Endothelial cell of umbilical vein (primary cell): ENCODE results near the gene TEP1. TPM values are rescaled to one million over a fixed set of nuclear protein-coding genes. Genes with fewer than 3 reads are reported as not detected.

ENCODE experiments used
- BruUV-seq: library from RNA; stranded (reverse); fragments of 400-500 nt; replicated peaks from 2 replicates; lab custom pipeline; 2021; lab: Mats Ljungman, UMichigan
- CTCF ChIA-PET: fragments of 300-600, 350-600 bp; sonication (Branson Sonifier 250); formaldehyde crosslinking; loops from one replicate; lab custom pipeline; 2021; ENCODE audit warnings: antibody characterized with exemption, inconsistent platforms; lab: Charles Lee
- POLR2A ChIA-PET: fragments of 300-600, 350-600 bp; sonication (Branson Sonifier 250); formaldehyde crosslinking; loops from one replicate; lab custom pipeline; 2021; ENCODE audit warnings: antibody characterized with exemption, inconsistent platforms; lab: Charles Lee
- DNase-seq: peaks from one replicate; pipeline ENCODE4 v3.0.0-alpha.2; 2011; ENCODE audit warnings: low read depth, low spot score
- FAIRE-seq: peaks from 2 replicates; lab custom pipeline; 2011; peaks lifted over from hg19 to GRCh38; lab: Jason Lieb, UNC
- H2AFZ ChIP-seq: 2 replicates; pipeline ENCODE4 v1.6.0; 2012; ENCODE audit warnings: low read depth, low read length, control low read depth, inconsistent platforms
- H3K27ac ChIP-seq: 2 replicates; pipeline ENCODE4 v1.5.1; 2011; ENCODE audit warnings: low read depth, mild to moderate bottlenecking, control low read depth, low read length, moderate library complexity; ENCODE audit not compliant: insufficient read depth
- H3K27me3 ChIP-seq, 2 experiments: 2 replicates each; pipeline versions ENCODE4 v1.6.0 to v1.6.1; 2011; ENCODE audit warnings: low read length in 2 of 2, mixed read lengths in 1 of 2; ENCODE audit not compliant: control insufficient read depth in 2 of 2, insufficient read depth in 2 of 2
- H3K36me3 ChIP-seq, 2 experiments: 2 replicates in 1 of 2; 3 replicates in 1 of 2; pipeline ENCODE4 v1.5.1; 2011; ENCODE audit warnings: low read length in 2 of 2, mild to moderate bottlenecking in 1 of 2, moderate library complexity in 1 of 2; ENCODE audit not compliant: control insufficient read depth in 2 of 2, insufficient read depth in 2 of 2; ENCODE audit errors: extremely low read depth in 1 of 2
- H3K4me1 ChIP-seq: 3 replicates; pipeline ENCODE4 v1.5.1; 2011; ENCODE audit warnings: mild to moderate bottlenecking, low read length; ENCODE audit not compliant: control insufficient read depth, insufficient read depth; ENCODE audit errors: extremely low read depth
- H3K4me2 ChIP-seq: 2 replicates; pipeline ENCODE4 v1.6.1; 2011; ENCODE audit warnings: low read length, control low read depth, mixed read lengths; ENCODE audit not compliant: insufficient read depth
- H3K4me3 ChIP-seq, 3 experiments: fragments of 200-600 bp in 1 of 3; sonication (generic), shearing (Covaris generic) in 1 of 3; replicated peaks in 1 of 3; 2 replicates each; pipeline ENCODE4 v1.5.1; 2011 to 2016; ENCODE audit warnings: control low read depth in 3 of 3, low read length in 3 of 3, mild to moderate bottlenecking in 2 of 3, inconsistent platforms in 1 of 3, low read depth in 1 of 3, moderate library complexity in 1 of 3; ENCODE audit not compliant: insufficient read depth in 1 of 3
- H3K79me2 ChIP-seq: 2 replicates; pipeline ENCODE4 v1.6.0; 2012; ENCODE audit warnings: low read length, inconsistent platforms; ENCODE audit not compliant: control insufficient read depth, insufficient read depth
- H3K9ac ChIP-seq: replicated peaks from 2 replicates; pipeline ENCODE3; 2011; ENCODE audit warnings: low read length, control low read depth; ENCODE audit not compliant: insufficient read depth; ENCODE audit errors: extremely low read depth
- H3K9me1 ChIP-seq: replicated peaks from 3 replicates; pipeline ENCODE4 v1.6.0; 2011; ENCODE audit warnings: mild to moderate bottlenecking, low read length; ENCODE audit not compliant: control insufficient read depth, insufficient read depth; ENCODE audit errors: extremely low read depth
- H3K9me3 ChIP-seq: replicated peaks from 2 replicates; pipeline ENCODE4 v1.5.1; 2012; ENCODE audit warnings: low read length, inconsistent platforms; ENCODE audit not compliant: control insufficient read depth, insufficient read depth
- H4K20me1 ChIP-seq: replicated peaks from 2 replicates; pipeline ENCODE3; 2011; ENCODE audit warnings: mild to moderate bottlenecking, low read length; ENCODE audit not compliant: control insufficient read depth, insufficient read depth; ENCODE audit errors: extremely low read depth
- EZH2 ChIP-seq: IDR thresholded peaks from 2 replicates; pipeline ENCODE4 v1.6.1; 2012; ENCODE audit warnings: borderline replicate concordance, low read depth, mild to moderate bottlenecking, moderate library complexity, low read length, inconsistent platforms; ENCODE audit not compliant: severe bottlenecking
- FOS ChIP-seq: IDR thresholded peaks from 2 replicates; pipeline ENCODE4 v1.6.1; 2011; ENCODE audit warnings: mild to moderate bottlenecking, low read length, moderate library complexity, borderline replicate concordance; ENCODE audit not compliant: insufficient read depth
- GATA2 ChIP-seq: IDR thresholded peaks from 2 replicates; pipeline ENCODE4 v1.7.0; 2011; ENCODE audit warnings: low read depth, mild to moderate bottlenecking, moderate library complexity, mixed read lengths, low read length; ENCODE audit not compliant: insufficient read length, insufficient read depth
- JUN ChIP-seq: IDR thresholded peaks from 2 replicates; pipeline ENCODE4 v1.6.1; 2011; ENCODE audit warnings: borderline replicate concordance, low read depth; ENCODE audit not compliant: insufficient read length, insufficient read depth
- MAX ChIP-seq: IDR thresholded peaks from 2 replicates; pipeline ENCODE4 v1.6.1; 2011; ENCODE audit not compliant: insufficient read depth, insufficient read length
- MYC ChIP-seq: IDR thresholded peaks from one replicate; pipeline ENCODE4 v1.6.1; 2011; ENCODE audit warnings: mild to moderate bottlenecking, low read depth, low read length
- POLR2A ChIP-seq: IDR thresholded peaks from 2 replicates; pipeline ENCODE4 v1.6.1; 2012; ENCODE audit warnings: low read depth, mild to moderate bottlenecking, control low read depth, low read length
- POLR2AphosphoS5 ChIP-seq: IDR thresholded peaks from 2 replicates; pipeline ENCODE4 v1.6.1; 2012; ENCODE audit warnings: low read depth, mild to moderate bottlenecking, control low read depth, low read length, moderate library complexity; ENCODE audit not compliant: insufficient read depth
- dilution Hi-C: fragments of 300-500 bp; cut with MboI; formaldehyde crosslinking; loops from one replicate; pipeline ENCODE4 v1.15.0; 2019; ENCODE audit warnings: low sequenced_read_pairs; ENCODE audit not compliant: extremely low pct_ligation_motif_present
- intact Hi-C: fragments of 100-400 bp; cut with micrococcal nuclease; formaldehyde crosslinking; loops from one replicate; pipeline ENCODE4 v1.10.0; 2022
- polyA plus RNA-seq, 4 experiments: library from polyadenylated mRNA; depleted of rRNA in 3 of 4; stranded (reverse) in 3 of 4; unstranded in 1 of 4; fragments of >200 nt; gene quantifications; 2 replicates each; pipeline versions ENCODE4 v1.2.1 to v1.2.3, GENCODE V29; 2011 to 2012; ENCODE audit warnings: missing spikeins in 1 of 4
- total RNA-seq: library from RNA; stranded (reverse); gene quantifications from 2 replicates; pipeline ENCODE4 v1.2.3, GENCODE V29; 2021
- TF ChIP-seq, protein P1 (sequence below), 2 donors: IDR thresholded peaks; 1 replicate in 1 of 2; 2 replicates in 1 of 2; pipeline ENCODE4 v1.5.1; 2011; ENCODE audit warnings: low read length in 2 of 2, mild to moderate bottlenecking in 2 of 2, moderate library complexity in 2 of 2, control low read depth in 1 of 2, inconsistent platforms in 1 of 2, low read depth in 1 of 2; ENCODE audit not compliant: insufficient read depth in 1 of 2; ENCODE audit errors: extremely low read depth in 1 of 2

Gene TEP1
- total and polyA plus RNA-seq, 2 donors (not counting 3 experiments of a cell fraction or from before 2014, with no cell fraction given), result 19.6 to 44.6 TPM

GRCh38 chr14:20384886-20385285 is 28.4 kb downstream of the TEP1 start:
- no peaks in the 10 kb centered on the region for H3K9me1 ChIP-seq
- no peaks in the 10 kb centered on the region for H3K79me2 ChIP-seq
- no peak overlapping the region for H2AFZ ChIP-seq
- H3K9me3 ChIP-seq, result no peaks in the 10 kb centered on the region
- no peak overlapping the region for H3K4me3 ChIP-seq
- FAIRE-seq, result no peak
- TF ChIP-seq, protein P1, sequence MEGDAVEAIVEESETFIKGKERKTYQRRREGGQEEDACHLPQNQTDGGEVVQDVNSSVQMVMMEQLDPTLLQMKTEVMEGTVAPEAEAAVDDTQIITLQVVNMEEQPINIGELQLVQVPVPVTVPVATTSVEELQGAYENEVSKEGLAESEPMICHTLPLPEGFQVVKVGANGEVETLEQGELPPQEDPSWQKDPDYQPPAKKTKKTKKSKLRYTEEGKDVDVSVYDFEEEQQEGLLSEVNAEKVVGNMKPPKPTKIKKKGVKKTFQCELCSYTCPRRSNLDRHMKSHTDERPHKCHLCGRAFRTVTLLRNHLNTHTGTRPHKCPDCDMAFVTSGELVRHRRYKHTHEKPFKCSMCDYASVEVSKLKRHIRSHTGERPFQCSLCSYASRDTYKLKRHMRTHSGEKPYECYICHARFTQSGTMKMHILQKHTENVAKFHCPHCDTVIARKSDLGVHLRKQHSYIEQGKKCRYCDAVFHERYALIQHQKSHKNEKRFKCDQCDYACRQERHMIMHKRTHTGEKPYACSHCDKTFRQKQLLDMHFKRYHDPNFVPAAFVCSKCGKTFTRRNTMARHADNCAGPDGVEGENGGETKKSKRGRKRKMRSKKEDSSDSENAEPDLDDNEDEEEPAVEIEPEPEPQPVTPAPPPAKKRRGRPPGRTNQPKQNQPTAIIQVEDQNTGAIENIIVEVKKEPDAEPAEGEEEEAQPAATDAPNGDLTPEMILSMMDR (IDR thresholded peaks at IDR 0.05; ENCODE audit: extremely low read depth in 1 of 2, insufficient read depth in 1 of 2, low read depth in 1 of 2, low read length in 2 of 2), result no peak
- TF ChIP-seq MAX, result no peak
- TF ChIP-seq POLR2A, result no peak
- TF ChIP-seq MYC, result no peak
- no peak for TF ChIP-seq EZH2
- TF ChIP-seq FOS, result no peak
- no peak for TF ChIP-seq JUN
- TF ChIP-seq POLR2AphosphoS5, result no peak
- TF ChIP-seq GATA2, result no peak
- DNase-seq, result no peak
- H3K4me2 ChIP-seq, result no peak overlapping the region
- dilution Hi-C loops, result no loop called here
- H3K9ac ChIP-seq, result no peak overlapping the region
- no peak overlapping the region for H3K27ac ChIP-seq
- ChIA-PET POLR2A (interaction anchor here (1.3 kb wide), 1 partner anchor 42 kb away, joined by 4 read pairs; the partner anchor contains the start of gene PARP2), CTCF (interaction anchor here (1.0 to 1.8 kb wide), 3 partner anchors 9 to 225 kb away, joined by 3 to 4 read pairs (median 3); no protein-coding TSS in a partner anchor)
- H3K4me1 ChIP-seq, result no peaks in the 10 kb centered on the region
- H4K20me1 ChIP-seq, result no peaks in the 10 kb centered on the region
- BruUV-seq, result no TSS peak
- intact Hi-C loops, result no loop called here
- peaks cover 24 to 73% of the 10 kb centered on the region in 2 experiments for H3K36me3 ChIP-seq
- H3K27me3 ChIP-seq, result no peaks in the 10 kb centered on the region
